Endodermal cell (in vitro differentiated cells): Measurements from ENCODE around the gene ARHGAP26. TPM values are rescaled to one million over a fixed set of nuclear protein-coding genes. Genes with fewer than 3 reads are reported as not detected.

ENCODE experiments used
- DNase-seq: peaks from one replicate; pipeline ENCODE4 v3.0.0-alpha.2; 2017
- H3K27ac ChIP-seq: 2 replicates; pipeline ENCODE4 v1.5.1; 2013; ENCODE audit warnings: mild to moderate bottlenecking, low read depth, low read length, moderate library complexity
- H3K27me3 ChIP-seq: 2 replicates; pipeline ENCODE4 v1.6.1; 2013; ENCODE audit warnings: mild to moderate bottlenecking, low read length, moderate library complexity; ENCODE audit not compliant: insufficient read depth, control insufficient read depth, poor library complexity, severe bottlenecking
- H3K36me3 ChIP-seq: 2 replicates; pipeline ENCODE4 v1.7.0; 2013; ENCODE audit warnings: mild to moderate bottlenecking, low read length, moderate library complexity; ENCODE audit not compliant: control insufficient read depth, insufficient read depth
- H3K4me1 ChIP-seq: one replicate; pipeline ENCODE4 v1.7.0; 2013; ENCODE audit warnings: low read length; ENCODE audit not compliant: control insufficient read depth, insufficient read depth
- H3K4me3 ChIP-seq: 2 replicates; pipeline ENCODE4 v1.5.1; 2013; ENCODE audit warnings: mild to moderate bottlenecking, low read length, moderate library complexity
- H3K9ac ChIP-seq: 2 replicates; pipeline ENCODE4 v1.6.1; 2013; ENCODE audit warnings: mild to moderate bottlenecking, low read length, moderate library complexity; ENCODE audit not compliant: poor library complexity, severe bottlenecking; ENCODE audit errors: extremely low read depth
- H3K9me3 ChIP-seq: 2 replicates; pipeline ENCODE4 v1.6.1; 2013; ENCODE audit warnings: mild to moderate bottlenecking, low read length, moderate library complexity; ENCODE audit not compliant: control insufficient read depth
- H3K27ac Mint-ChIP-seq: 2 replicates; pipeline ENCODE4 v1.8.0; 2020; ENCODE audit warnings: mixed read lengths
- H3K27me3 Mint-ChIP-seq: 2 replicates; pipeline ENCODE4 v1.8.0; 2021; ENCODE audit warnings: mild to moderate bottlenecking, mixed read lengths; ENCODE audit not compliant: insufficient read depth
- H3K36me3 Mint-ChIP-seq: 2 replicates; pipeline ENCODE4 v1.8.0; 2020; ENCODE audit warnings: low read depth, mixed read lengths
- H3K4me1 Mint-ChIP-seq: 2 replicates; pipeline ENCODE4 v1.8.0; 2020; ENCODE audit warnings: mixed read lengths
- H3K4me3 Mint-ChIP-seq: 2 replicates; pipeline ENCODE4 v1.8.0; 2020; ENCODE audit warnings: mild to moderate bottlenecking, moderate library complexity, mixed read lengths
- H3K9me3 Mint-ChIP-seq: 2 replicates; pipeline ENCODE4 v1.8.0; 2020; ENCODE audit warnings: mild to moderate bottlenecking, mixed read lengths
- WGBS, 2 experiments: methylation state at CpG; one replicate each; pipeline versions ENCODE4 v1.1.5 to v1.1.7; 2013; ENCODE audit warnings: missing lambda C conversion rate in 2 of 2, mixed read lengths in 1 of 2; ENCODE audit not compliant: insufficient coverage in 1 of 2, insufficient read length in 1 of 2; 5-methylcytosine and 5-hydroxymethylcytosine counted together
- total RNA-seq, 2 donors: library from RNA; stranded (reverse); fragmentation: NEBNext Ultra II Directional in 1 of 2; extraction: Animal tissue kit (Norgen Biotek cat#: 25700) in 1 of 2; gene quantifications; 2 replicates in 1 of 2; 3 replicates in 1 of 2; pipeline ENCODE4 v1.2.1, GENCODE V29; 2021
- TF ChIP-seq, protein P1 (sequence below): fragments of 200-600 bp; sonication (generic); conservative IDR thresholded peaks from 2 replicates; pipeline ENCODE4 v1.5.0; 2021; ENCODE audit warnings: antibody characterized with exemption, mild to moderate bottlenecking

Gene ARHGAP26
- total RNA-seq, 2 donors from 2014 or later, result 49.2 to 60.5 TPM

DNA sequence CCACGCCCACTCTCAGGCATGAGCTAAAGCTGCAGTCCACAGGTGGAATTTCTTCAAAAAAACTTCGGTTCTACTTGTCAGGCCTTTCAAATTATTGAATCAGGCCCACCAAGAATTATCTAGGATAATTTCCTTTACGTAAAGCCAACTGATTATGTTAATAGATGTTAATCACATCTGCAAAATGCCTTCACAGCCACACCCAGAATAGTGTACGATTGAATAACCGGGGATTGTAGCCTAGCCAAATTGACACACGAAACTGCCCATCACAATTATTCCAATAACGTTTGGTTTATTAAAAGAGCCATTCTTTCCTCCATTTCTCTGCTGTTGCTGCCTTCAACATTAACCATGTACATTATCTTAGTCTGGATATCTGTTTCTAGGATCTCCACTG, 484.6 kb downstream of the ARHGAP26 start:
- no peak overlapping the region for H3K4me3 Mint-ChIP-seq
- H3K4me3 ChIP-seq, result no peak overlapping the region
- H3K27me3 Mint-ChIP-seq, result no peaks in the 10 kb centered on the region
- no peaks in the 10 kb centered on the region for H3K4me1 ChIP-seq
- no peaks in the 10 kb centered on the region for H3K9me3 Mint-ChIP-seq
- H3K36me3 ChIP-seq, result no peaks in the 10 kb centered on the region
- no peaks in the 10 kb centered on the region for H3K36me3 Mint-ChIP-seq
- H3K4me1 Mint-ChIP-seq, result no peaks in the 10 kb centered on the region
- H3K9ac ChIP-seq, result no peak overlapping the region
- 93% methylated on average over 4 to 7 of the region's 7 CpGs for WGBS, 2 experiments
- H3K27me3 ChIP-seq, result no peaks in the 10 kb centered on the region
- H3K27ac Mint-ChIP-seq, result no peak overlapping the region
- no peak for DNase-seq
- H3K27ac ChIP-seq, result no peak overlapping the region
- no peaks in the 10 kb centered on the region for H3K9me3 ChIP-seq
- TF ChIP-seq, protein P1, sequence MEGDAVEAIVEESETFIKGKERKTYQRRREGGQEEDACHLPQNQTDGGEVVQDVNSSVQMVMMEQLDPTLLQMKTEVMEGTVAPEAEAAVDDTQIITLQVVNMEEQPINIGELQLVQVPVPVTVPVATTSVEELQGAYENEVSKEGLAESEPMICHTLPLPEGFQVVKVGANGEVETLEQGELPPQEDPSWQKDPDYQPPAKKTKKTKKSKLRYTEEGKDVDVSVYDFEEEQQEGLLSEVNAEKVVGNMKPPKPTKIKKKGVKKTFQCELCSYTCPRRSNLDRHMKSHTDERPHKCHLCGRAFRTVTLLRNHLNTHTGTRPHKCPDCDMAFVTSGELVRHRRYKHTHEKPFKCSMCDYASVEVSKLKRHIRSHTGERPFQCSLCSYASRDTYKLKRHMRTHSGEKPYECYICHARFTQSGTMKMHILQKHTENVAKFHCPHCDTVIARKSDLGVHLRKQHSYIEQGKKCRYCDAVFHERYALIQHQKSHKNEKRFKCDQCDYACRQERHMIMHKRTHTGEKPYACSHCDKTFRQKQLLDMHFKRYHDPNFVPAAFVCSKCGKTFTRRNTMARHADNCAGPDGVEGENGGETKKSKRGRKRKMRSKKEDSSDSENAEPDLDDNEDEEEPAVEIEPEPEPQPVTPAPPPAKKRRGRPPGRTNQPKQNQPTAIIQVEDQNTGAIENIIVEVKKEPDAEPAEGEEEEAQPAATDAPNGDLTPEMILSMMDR, result no peak

DNA sequence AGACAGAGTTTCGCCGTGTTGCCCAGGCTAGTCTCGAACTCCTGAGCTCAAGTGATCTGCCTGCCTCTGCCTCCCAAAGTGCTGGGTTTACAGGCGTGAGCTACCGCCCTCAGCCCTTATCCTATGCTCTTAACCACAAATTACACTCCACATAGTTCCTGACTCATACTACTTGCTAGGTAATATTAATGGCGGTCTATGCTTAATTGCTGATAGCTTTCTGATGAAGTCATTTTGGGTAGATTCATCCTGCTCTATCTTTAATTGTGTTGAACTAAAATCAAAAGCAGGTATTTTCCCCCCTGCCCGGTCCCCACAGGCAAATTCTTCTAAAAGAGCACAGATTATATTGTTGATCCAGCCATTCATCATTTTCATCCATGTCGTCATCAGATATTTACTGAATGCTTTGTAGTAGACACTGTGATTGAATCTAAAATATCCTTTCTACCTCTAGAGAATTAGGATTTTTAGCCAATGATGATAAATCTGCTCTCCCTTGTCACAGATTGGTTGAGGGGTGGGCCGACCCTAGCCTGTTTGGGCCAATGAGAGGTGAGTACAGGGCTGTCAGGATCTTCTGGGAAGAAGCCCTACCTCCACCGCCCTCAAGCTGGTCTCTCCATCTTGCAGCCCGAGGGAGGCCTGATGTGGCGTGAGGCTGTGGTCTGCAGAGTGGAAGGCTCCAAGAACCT, 488.5 kb downstream of the ARHGAP26 start:
- 94 to 96% methylated on average over 7 to 12 of the region's 12 CpGs for WGBS, 2 experiments
- H3K27ac ChIP-seq, result no peak overlapping the region
- H3K9me3 Mint-ChIP-seq, result no peaks in the 10 kb centered on the region

DNA sequence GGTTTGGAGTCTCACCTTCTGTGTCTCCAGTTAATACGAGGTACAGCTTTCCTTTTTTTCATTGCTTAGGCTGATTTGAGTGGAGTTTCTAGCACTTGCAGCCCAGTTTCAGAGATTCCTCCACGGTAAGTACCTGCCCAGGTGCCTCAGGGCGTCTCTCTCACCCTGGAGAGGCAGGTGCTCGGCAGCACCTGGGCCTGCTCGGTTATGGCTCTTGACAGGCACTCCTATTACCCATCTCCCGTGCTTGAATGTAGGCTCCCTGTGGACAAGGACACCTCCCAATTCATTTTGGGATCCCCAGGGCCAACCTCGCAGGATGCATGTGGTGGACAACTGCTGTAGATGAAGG, 489.1 kb downstream of the ARHGAP26 start:
- Mint-ChIP-seq H3K27me3 (no peaks in the 10 kb centered on the region), H3K27ac (no peak overlapping the region), H3K4me3 (no peak overlapping the region), H3K36me3 (no peaks in the 10 kb centered on the region), H3K9me3 (no peaks in the 10 kb centered on the region), H3K4me1 (peaks cover 11% of the 10 kb centered on the region)
- DNase-seq, result no peak
- WGBS, 2 experiments, result 93 to 100% methylated on average over 3 to 7 of the region's 7 CpGs
- Histone ChIP-seq H3K4me3 (no peak overlapping the region), H3K27ac (no peak overlapping the region), H3K9me3 (no peaks in the 10 kb centered on the region), H3K9ac (no peak overlapping the region), H3K4me1 (no peaks in the 10 kb centered on the region), H3K27me3 (no peaks in the 10 kb centered on the region), H3K36me3 (no peaks in the 10 kb centered on the region)
- TF ChIP-seq, protein P1, result no peak

More for the DNA sequence above, 488.5 kb downstream of the ARHGAP26 start:
- H3K9me3 ChIP-seq, result no peaks in the 10 kb centered on the region
- no peak overlapping the region for H3K9ac ChIP-seq
- no peaks in the 10 kb centered on the region for H3K4me1 ChIP-seq
- no peaks in the 10 kb centered on the region for H3K36me3 ChIP-seq
- TF ChIP-seq, protein P1, result no peak
- Mint-ChIP-seq H3K4me1 (peaks cover 5% of the 10 kb centered on the region), H3K4me3 (no peak overlapping the region), H3K36me3 (no peaks in the 10 kb centered on the region), H3K27me3 (no peaks in the 10 kb centered on the region), H3K27ac (no peak overlapping the region)
- no peak overlapping the region for H3K4me3 ChIP-seq
- DNase-seq, result no peak
- H3K27me3 ChIP-seq, result no peaks in the 10 kb centered on the region
